Measurements from ENCODE around the gene FIGN. TPM values are rescaled to one million over a fixed set of nuclear protein-coding genes. Genes with fewer than 3 reads are reported as not detected.

FIGN gene
- total RNA-seq, 2 donors from 2014 or later = 0.79 to 1.5 TPM

- DNase-seq (no peak), ATAC-seq (no peak)
- intact Hi-C loops (cut with DNase I, micrococcal nuclease) = no loop called here
Observed at GRCh38 chr2:163551616-163552373, 184.0 kb downstream of the FIGN start.

- ATAC-seq = no peak
- DNase-seq = no peak
- intact Hi-C loops (cut with DNase I, micrococcal nuclease) = no loop called here
Observed at GRCh38 chr2:163548970-163549369, 186.8 kb downstream of the FIGN start.

Data from left colon (tissue), 2 donors.